Colon (tissue), 2 donors: ENCODE results near the gene ESR1.
"Not testable (repeated sequence)": the region's sequence is repeated elsewhere in the genome, so short reads cannot be mapped to it uniquely, and the experiment has no call there.

Experiments
- FAIRE-seq: peaks from 2 replicates; lab custom pipeline; 2012; peaks lifted over from hg19 to GRCh38; lab: Jason Lieb, UNC
- donor health status: control.
- donor health status: control.

Gene ESR1

DNA sequence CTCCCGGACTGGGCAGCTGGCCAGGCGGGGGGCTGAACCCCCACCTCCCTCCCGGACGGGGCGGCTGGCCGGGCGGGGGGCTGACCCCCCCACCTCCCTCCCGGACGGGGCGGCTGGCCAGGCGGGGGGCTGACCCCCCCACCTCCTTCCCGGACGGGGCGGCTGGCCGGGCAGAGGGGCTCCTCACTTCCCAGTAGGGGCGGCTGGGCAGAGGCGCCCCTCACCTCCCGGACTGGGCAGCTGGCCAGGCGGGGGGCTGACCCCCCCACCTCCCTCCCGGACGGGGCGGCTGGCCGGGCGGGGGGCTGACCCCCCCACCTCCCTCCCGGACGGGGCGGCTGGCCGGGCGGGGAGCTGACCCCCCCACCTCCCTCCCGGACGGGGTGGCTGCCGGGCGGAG lies 91.7 kb downstream of the ESR1 start:
- FAIRE-seq: not testable (repeated sequence)

DNA sequence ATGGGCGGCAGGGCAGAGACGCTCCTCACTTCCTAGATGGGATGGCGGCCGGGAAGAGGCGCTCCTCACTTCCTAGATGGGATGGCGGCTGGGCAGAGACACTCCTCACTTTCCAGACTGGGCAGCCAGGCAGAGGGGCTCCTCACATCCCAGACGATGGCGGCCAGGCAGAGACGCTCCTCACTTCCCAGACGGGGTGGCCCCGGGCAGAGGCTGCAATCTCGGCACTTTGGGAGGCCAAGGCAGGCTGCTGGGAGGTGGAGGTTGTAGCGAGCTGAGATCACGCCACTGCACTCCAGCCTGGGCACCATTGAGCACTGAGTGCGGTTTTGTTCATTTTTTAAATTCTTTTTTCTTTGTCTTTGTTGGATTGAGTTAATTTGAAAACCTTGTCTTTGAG lies 92.3 kb downstream of the ESR1 start:
- FAIRE-seq: not testable (repeated sequence)

DNA sequence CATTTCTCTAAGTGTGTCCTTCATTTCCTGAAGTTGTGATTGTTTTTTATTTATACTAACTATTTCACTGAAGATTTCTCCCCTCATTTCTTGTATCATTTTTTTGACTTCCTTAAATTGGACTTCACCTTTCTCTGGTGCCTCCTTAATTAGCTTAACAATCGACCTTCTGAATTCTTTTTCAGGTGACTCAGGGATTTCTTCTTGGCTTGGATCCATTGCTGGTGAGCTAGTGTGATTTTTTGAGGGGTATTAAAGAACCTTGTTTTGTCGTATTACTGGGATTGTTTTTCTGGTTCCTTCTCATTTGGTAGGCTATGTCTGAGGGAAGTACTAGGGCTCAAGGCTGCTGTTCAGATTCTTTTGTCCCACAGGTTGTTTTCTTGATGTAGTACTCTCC lies 92.8 kb downstream of the ESR1 start:
- no peak for FAIRE-seq

DNA sequence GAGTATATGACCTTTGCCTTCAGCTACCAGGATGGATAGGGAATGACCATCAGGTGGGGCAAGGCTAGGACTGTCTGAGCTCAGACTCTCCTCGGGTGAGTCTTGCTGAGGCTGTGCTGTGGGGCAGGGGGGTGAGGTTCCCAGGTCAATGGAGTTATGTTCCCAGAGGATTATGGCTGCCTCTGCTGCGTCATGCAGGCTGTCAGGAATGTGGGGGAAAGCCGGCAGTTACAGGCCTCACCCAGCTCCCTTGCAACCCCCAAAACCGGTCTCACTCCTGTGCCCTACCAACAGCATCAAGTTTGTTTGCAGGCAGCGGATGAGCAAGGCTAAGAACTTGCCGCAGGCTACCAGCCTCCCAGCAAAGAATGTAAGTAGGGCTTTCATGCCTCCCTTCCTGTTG lies 93.5 kb downstream of the ESR1 start:
- FAIRE-seq: no peak

DNA sequence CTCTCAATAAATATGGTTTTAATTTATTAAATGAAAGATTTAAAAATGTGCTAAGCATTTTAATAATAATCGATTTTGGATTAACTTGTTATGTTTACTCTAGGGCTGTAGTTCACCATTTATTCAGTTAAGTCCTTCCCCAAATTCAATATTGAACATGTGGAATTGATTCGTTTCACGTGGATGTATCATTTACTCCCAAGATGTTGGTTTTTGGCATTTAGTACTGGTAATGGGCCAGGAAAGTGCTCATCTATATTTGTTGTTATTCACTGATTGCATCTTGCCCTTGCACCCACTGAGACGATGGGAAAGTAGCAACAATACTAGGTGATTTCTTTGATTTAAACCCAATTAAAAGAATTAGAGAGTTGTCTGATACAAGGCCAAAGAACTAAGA lies 97.1 kb downstream of the ESR1 start:
- no peak for FAIRE-seq

DNA sequence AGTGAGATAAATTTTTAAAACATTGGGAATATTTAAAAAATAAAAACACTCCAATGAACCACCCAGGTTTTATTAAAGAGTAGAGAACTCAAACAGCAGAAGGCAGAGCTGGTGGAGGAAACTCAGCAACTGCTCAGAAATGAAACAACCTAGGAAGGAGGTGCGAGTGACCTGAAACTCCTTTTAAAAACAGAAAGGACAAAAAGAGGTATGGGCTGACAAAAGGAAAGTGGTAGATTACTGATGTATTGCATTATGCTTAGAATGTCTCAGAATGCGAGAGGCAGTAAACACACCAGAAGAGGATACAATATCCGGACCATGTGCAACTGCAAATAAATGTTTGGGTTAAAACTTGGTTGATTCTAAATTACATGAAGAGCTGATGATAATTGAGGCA lies 97.6 kb downstream of the ESR1 start:
- no peak for FAIRE-seq

DNA sequence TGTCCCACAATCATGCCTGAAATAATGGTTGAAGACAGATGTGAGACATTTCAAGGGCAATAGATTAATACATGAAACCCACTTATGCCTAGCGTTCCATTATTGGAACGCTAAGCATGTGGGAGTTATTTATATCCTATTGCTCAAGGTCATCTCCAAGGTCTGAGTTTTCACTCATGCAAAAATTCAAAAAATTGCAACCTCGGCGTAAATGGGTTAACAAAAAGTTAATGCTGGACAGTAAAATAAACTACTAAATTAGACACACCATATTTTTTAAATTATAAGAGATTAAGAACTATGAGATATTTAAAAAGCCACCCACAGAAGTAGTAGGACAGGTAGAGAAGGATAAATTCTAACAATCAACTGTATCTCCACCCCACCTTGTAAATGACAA lies 98.4 kb downstream of the ESR1 start:
- FAIRE-seq: no peak

DNA sequence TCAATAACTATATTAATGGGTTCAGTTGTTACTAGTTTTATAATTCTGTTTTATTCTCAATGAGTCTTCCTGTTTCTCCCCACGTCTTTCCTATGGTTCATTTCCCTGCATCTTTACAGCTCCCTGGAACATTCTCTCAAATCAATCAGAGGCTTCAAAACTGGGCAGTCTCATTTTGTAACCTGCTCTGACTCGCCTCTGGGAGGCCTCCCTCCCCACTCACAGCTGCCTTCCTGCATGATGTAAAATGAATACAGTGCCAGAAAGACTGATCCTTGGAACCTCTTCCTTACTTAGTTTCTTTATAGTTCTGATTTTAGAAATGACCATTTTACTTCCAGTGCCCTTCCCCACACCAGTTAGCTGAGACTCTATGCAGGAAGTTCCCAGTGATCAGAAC lies 103.9 kb downstream of the ESR1 start:
- no peak for FAIRE-seq

DNA sequence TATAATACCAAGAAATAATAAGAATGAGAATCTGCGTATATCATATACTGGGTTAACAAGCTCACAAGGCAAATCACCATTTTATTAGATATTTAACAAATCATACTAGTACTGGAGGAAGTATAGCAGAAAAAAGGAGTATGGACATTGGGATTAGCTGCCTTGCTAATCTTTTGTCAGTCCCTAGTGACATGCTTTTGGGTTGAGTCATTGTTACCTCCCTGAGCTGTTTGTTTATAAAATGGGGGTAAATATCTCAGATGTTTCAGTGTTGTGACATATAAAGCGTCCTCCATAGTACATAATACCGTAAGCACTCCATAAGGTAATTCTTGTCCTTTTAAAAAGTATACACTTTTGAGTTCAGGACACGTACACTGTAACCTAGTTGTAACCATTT lies 107.0 kb downstream of the ESR1 start:
- no peak for FAIRE-seq

DNA sequence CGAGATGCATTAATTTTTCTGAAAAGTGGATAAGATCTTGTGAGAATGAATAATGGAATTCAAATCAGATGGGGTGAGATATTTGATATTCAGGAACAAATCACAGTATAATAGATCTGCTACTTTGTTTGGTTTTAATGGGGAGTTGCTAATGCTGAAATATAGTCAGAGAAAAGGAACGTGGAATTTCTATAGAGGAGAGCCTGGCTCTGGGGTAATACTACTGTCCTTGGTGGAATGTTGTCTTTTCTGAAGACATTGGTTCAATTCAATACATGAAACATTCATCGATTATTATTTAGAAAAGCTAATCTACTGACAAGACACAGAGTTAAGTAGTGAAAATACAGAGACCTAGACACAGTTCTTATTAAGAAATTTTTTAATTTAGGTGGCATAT lies 108.6 kb downstream of the ESR1 start:
- FAIRE-seq: no peak

DNA sequence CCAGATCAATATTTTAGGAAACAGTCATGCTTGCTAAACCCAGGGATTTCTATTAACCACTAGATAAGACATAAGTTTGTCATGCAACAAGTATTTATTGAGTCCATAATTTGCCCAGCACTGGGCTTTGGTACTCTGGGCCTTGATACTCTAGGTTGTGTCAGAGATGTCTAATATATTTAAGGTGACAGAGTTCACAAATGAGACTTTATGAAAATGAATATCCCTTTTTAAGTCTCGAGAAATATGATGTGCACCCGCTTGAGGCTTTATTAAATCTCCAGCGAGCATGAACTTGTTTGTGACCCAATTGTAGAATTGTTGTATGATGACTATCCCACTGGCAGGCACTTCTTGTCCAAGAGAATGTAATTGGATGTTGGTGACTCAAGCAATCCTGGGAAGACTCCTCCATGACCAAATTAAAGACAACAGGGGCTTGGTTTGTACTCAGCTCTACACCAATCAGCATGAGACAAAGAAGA lies 109.2 kb downstream of the ESR1 start:
- no peak for FAIRE-seq

DNA sequence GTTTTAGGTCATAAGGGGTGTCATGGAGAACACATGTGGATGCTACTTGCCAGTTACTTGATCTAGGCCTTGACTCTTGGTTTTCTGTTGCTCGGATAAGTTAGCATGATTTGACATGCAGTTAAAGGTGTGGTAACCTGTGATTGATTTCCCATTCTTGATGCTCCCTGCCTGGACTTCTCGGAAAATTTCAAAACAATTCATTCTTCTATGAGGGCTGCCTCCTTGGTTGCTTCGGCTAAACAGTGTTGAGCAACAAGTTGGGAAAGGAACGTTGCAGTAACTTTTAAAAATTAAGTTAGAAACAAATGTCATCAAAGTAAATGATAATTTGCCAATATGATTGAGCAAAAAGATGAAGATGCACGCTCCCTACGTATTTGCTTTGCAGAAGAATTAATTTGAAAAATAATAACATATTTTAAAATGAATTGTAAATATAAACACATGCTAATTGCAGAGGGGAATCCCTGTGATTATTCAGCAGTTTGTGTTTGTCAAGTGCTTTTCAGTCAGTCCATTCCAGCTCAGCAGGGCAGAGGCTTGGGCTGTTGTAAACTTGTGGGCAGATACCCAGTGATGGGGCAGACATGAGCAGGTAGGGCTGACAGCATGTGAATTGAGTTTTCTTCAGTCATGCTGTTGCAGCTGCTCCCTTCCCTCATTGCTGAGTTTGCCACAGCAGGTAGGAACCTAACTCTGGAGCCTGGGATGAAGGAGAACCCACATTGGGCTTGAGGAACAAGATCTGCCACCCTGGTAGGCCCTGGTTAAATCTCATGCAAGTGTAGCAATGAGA lies 110.2 kb downstream of the ESR1 start:
- FAIRE-seq: no peak

DNA sequence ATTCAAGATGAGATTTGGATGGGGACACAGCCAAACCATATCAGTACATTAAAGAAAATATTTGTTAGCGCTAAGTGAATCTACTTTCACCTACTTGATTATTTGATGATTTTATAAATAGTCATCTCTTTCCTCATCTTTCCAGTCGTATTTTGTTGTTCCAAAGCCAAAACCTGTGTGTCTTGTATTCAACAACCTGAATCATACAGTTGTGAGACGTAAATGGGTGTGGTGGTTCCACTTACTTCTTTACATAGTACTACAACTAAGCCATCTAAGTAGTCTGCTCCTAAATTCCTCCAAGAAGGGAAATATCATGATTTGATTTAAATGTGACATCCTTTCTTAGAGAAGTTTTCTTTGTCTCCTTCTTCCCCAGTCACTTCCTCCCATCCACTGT lies 132.8 kb downstream of the ESR1 start:
- FAIRE-seq: no peak

DNA sequence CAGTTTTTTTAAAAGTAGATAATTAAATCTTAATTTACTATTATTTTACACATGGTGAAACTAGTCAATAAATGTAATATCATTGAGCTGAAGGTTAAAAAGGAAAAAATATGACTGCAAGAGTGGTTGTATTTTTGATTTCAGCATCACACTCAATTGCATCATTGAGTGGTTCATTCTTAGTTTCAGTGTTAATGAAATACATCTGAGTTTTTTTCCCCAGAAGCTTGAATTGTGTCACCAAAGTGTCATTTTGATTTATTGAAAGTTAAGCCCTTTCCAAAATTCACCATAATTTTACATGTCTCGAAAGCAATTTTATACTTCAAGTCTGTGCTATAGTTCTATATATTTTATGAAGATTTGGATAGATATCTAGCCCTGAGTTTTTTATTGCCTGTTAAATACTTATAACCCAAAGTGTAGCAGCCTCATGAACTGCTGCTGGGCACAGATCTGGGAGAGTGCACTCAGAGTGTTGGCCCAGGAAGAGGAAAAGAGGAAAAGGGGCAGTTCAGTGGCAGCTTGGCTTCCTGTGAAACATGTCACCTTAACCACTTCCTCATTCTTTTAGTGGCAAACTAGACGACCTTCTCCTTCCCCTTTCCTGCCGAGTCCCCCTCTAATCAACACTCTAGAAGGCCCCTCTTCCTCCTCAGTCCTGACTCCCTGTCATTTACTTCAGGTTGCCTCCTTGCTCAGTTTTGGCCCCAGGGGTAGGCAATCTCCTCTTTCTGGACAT lies 140.7 kb downstream of the ESR1 start:
- FAIRE-seq: no peak

DNA sequence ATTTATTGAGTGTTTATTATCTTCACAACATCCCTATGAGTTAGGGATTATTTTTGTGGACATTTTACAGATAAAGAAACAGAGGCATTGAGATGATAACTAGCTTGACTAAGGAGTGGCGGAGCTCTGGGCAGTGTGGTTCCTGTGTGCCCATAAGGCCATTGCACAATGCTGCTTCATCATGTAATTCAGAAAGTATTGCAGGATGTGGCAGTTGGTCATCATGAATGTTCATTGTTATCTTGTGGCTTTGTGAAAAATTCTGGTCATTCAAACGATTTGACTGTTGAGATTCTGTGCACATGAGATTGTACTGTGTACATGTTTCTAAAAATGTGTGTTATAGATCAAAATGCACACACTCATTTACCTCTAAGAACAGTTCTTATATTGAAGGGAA lies 150.8 kb downstream of the ESR1 start:
- FAIRE-seq: no peak

DNA sequence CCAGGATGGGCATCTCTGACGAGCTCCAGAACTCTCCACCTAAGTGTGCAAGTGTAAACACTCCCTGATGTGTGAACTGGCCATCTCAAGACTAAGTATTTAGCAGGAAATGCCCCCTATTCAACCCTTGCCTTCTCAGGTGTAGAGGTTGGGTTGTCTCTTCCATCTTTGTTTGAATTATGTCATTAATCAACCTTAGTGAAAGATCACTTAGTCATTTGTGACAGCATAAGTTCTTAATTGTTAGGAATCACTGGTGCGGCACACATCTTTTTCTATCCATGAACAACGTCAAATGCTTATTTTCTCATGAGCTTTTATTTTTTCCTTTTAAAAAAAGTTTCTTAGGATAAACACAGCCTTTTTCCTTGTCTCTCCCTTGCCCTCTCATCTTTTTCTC lies 151.6 kb downstream of the ESR1 start:
- no peak for FAIRE-seq

DNA sequence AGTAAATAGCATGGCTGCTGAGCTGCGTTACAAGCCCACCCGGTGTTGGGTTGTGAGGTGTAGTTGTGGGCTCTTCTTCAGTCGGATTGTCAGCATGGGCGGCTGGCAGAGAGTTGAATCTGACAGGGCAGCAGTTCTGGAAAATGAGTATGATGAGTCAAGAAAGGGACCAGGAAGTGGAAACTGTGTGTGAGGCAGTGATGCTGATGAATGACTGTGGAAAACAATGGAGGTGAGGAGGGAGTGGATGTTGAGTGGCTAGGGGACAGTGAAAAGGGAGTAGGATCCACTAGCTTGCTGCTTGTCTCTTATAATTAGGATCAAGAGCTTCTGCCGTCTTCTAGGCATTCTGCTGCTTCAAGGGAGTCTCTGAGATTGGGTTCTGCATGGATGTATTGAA lies 154.3 kb downstream of the ESR1 start:
- no peak for FAIRE-seq

DNA sequence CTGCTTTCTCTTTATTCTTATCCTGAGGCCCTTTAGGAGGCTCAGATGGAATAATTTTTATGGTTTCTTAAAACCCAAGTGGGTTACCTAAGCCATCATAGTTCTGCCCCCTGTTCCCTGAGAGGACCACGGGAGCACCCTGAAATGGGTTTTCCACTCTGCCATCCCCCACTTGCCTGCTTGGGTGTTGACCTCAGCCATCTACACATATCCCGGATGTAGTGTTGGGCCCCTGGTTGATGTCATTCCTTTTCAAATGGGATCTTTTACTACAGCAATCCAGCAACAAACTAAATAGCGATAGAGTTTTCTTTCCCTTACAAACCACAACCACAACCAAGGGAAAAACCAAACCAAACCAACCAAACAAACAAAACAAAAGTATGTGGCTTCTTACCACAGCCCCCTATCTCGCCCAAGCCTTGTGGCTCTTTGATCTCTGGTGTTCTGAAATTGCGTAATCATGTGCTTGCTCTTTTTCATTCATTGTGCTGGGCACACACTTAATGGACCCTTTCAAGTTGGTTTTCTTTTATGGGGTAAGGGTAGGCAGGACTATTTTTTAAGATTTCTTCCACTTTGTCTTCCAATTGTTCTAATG lies 154.9 kb downstream of the ESR1 start:
- FAIRE-seq: no peak

DNA sequence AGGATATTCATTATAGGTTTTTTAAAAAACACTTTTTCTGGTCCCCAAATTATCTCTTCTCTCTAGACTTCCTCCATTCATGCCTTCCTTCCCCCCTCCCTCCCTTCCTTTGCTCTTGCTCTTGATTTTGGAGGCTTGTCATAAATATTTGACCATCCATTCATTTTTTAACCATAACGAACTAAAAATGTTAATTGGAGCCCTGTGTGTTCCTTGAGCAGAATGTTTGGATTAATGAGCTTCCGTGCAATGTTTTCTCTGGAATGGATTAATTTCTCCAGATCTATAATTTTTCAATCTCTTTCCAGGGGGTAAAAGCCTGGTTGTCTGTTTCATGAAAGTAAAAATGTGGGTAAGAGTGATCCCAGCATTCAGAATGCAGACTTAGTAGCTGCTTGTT lies 155.5 kb downstream of the ESR1 start:
- no peak for FAIRE-seq

DNA sequence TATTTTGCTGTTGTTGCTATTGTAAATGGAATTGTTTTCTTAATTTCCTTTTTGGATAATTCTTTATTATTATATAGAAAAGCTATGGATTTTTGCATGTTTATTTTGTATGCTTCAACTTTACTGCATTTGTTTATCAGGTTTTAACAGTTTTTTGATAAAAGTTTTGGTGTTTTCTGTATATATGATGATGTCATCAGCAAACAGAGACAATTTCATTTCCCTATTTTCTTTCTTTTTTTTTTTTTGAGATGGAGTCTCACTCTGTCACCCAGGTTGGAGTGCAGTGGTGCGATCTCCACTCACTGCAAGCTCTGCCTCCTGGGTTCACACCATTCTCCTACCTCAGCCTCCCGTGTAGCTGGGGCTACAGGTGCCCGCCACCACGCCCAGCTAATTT lies 156.9 kb downstream of the ESR1 start:
- not testable (repeated sequence) for FAIRE-seq

DNA sequence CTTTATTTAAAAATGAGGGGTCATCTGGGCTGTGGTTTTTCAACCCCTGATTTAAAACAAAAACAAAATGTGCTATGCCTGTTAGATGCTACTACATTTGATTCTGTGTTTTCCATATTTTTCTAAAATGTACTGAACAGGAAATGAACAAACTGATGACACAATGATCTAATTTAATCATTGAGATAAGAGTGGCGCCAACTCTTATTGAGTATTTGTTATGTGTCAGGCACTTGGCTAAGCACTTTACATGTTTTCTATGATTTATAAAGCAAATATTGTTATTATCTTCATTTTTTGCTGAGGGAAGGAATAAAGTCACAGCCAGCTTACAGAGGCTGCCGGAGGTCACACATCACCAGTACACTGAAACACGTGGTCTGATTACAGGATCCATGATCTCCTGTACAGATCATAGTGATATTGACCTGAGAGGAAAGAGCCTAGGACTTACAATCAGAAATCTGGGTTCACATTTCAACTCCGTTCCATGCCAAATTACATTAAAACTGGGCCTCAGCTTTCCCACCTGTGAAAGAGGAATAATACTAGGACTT lies 166.7 kb downstream of the ESR1 start:
- FAIRE-seq: no peak

DNA sequence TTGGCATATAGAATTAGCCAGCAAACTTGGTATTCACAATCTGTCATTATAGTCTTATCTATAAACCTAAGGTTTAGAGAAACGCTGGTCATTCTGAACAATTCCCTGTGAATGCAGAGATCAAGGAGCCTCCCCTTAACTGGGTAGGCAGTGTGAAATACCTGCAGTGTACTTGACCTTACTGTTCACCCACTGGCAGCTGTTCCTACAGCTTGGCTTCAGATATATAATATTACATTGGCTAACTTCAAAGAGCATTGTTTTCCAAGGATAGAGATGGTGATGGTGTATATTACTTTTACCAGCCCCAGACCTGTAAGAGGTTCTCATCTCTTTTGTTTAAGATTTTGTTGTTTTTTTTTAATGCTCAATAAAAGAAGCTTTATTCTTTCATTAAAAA lies 168.3 kb downstream of the ESR1 start:
- no peak for FAIRE-seq

DNA sequence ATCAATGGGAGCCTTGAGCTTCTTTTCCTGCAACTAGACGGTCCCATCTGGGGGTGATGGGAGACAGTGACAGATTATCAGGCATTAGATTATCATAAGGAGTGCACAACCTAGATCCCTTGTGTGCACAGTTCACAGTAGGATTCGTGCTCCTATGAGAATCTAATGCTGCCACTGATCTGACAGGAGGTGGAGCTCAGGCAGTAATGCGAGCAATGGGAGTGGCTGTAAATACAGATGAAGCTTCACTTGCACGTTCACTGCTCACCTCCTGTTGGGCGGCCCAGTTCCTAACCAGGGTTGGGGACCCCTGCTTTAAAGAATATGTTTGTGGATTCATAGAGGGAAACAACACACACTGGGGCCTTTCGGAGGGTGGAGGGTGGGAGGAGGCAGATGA lies 180.7 kb downstream of the ESR1 start:
- FAIRE-seq: not testable (repeated sequence)
